ENCODE measurements around the gene MTLN.
"Not testable (repeated sequence)": the region's sequence is repeated elsewhere in the genome, so short reads cannot be mapped to it uniquely, and the experiment has no call there.

MTLN gene
- total RNA-seq, result 3.1 to 10.3 (median 6.2) reads per million in 4 experiments

GRCh38 chr2:110211938-110212858 lies at the start of gene MTLN:
TSS of gene MTLN (minus strand) at chr2:110212547. CDS start at chr2:110212525, 22 bp downstream.
- peak; percentile 46 for DNase-seq

GRCh38 chr2:110261910-110262309 lies 49.6 kb upstream of the MTLN start:
- DNase-seq, result not testable (repeated sequence)

DNA sequence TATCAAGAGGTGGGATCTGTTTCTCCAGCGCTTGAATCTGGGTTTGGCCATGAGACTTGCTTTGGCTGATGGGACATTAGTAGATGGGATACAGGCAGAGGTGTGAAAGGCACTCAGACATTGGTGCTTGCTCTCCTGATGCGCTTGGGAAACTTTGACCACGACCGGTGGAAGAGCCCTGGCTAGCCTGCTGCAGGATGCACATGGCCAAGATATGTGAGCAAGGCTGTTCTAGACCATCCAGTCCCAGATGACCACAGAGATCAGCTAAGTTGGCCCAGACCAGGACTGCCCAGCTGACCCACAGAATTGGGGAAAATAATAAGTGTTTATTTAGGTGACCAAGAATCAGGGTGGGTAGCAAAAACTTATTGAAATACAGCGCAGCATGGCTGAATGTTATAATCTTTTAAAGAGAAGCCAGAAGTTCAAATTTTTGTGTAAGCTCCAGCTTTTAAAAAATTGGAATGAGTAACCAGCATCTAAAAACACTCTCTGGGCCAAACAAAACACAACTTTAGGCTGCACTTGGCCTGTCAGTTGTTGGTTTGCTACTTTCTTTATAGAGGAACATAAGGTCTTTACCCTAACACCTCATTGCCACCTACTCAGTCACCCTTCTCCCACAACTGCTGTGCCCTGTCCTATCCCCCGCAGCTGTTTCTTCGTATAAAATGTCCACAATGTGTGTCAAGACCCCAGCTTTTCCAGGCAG lies 35.9 kb upstream of the MTLN start:
- DNase-seq, result not testable (repeated sequence)

DNA sequence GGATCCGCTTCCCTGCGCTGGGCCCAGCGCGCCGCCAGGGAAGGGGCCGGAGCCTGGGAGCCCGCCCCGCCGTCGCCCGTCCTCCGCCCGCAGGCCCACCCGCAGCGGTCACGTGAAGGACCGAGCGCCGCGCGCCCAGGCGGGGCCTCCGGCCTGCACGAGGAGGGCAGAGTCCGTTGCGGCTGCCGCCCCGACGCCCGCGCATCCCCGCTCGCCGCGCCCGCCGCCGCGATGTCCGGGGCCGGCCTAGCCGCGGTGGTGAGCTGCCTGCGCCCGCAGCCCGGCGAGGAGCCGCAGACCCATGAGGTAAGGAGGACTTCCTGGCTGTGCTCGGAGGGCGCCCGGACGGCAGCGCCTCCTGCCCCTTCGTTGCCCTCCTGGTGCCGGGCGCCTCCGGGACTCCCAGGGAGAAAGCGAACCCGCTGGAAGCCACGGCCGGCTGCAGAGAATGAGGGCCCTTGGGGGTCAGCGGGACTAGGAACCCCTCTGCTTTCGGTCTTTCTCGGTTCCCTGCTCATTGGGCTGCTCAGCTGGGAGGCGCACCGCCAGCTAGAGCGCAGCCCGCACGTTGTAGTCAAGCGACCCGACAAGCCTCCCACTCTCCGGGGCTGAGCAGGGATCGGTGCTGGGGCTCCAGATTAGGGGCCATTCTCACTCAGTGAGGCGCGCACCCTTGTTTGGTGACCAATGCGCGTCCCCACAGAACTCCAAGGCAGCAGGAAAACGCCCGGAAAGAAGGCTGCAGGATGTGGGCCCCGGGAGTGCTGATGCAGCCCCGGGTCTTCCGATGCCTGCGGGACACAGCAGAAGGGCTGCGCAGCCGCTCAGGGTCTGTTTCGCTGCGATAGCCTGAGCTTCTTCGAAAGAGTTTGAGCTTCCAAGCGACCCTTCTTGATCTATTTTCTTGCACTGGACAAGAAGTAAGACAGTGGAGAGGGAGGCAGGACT lies 33.4 kb upstream of the MTLN start:
- DNase-seq, result not testable (repeated sequence)

GRCh38 chr2:110243283-110243682 lies 30.9 kb upstream of the MTLN start:
- not testable (repeated sequence) for DNase-seq

- not testable (repeated sequence) for DNase-seq
Measured at GRCh38 chr2:110234514-110234913, 22.2 kb upstream of the MTLN start.

DNA sequence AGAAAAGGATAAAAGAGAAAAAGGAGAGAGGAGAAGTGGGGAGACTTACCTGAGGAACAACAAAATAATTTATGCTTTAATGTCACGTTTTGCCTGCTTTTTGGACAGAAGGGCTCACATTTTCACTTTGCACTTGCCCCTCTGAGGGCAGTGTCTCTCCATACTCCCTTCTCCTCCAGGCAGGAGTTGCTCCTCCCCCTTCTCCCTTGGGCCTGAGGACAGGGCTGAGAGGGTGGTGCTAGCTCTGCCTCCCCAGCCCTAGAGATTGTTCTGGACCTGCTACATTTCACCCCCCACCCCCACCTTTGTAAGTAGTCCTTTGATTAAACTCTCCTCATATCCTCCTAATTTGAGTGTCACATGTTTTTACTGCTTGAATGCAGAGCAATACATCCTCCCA lies 17.5 kb upstream of the MTLN start:
- DNase-seq, result not testable (repeated sequence)

DNA sequence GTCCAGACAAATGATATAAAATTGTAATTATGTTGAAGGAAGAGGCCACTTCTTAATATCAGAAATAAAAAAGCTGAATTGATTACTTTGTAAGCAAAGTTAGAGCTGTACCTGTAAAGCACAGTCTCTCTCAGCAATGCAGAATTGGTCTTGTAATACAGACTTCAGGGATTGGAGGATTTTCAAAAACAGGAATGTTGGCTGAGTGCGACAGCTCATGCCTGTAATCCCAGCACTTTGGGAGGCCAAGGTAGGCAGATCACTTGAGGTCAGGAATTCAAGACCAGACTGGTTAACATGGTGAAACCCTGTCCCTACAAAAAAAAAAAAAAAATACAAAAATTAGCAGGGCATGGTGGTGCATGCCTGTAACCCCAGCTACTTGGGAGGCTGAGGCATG lies 10.3 kb upstream of the MTLN start:
- not testable (repeated sequence) for DNase-seq

GRCh38 chr2:110221938-110222337 lies 9.6 kb upstream of the MTLN start:
- no peak for DNase-seq

DNA sequence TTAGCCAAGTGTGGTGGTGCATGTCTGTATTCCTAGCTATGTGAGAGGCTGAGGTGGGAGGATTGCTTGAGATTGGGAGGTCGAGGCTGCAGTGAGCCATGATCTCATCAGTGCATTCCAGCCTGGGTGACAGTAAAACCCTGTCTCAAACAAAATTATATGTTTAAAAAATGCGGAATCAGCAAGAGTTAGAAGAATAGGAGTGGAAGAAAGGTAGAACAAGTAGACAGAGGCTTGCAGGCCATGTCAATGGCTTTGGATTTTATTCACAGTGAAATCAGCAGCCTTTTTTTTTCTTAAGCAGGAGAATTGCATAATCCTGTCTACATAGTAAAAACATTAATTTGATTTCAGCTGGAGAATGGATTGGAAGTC lies 7.8 kb upstream of the MTLN start:
- no peak for DNase-seq

- no peak for DNase-seq
Measured at GRCh38 chr2:110219496-110220189, 7.3 kb upstream of the MTLN start.

DNA sequence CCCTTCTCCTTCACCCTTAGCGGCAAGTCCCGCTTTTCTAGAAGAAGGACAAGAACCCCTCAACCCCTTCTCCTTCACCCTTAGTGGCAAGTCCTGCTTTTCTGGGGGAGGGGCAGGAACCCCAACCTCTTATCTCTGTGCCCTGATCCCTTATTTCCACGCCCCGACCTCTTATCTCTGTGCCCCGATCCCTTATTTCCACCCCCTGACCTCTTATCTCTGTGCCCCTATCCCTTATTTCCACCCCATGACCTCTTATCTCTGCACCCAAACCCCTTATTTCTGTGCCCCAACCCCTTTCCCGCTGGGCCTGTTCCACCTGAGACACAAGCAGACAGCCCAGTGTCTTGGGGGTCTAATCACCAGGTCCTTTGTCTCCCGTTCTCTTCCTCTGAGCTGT lies 6.5 kb upstream of the MTLN start:
- DNase-seq, result not testable (repeated sequence)

GRCh38 chr2:110216803-110217202 lies 4.5 kb upstream of the MTLN start:
- no peak for DNase-seq

- no peak for DNase-seq
Measured at GRCh38 chr2:110216199-110216598, 3.9 kb upstream of the MTLN start.

GRCh38 chr2:110215566-110216158 lies 3.3 kb upstream of the MTLN start:
- no peak for DNase-seq

DNA sequence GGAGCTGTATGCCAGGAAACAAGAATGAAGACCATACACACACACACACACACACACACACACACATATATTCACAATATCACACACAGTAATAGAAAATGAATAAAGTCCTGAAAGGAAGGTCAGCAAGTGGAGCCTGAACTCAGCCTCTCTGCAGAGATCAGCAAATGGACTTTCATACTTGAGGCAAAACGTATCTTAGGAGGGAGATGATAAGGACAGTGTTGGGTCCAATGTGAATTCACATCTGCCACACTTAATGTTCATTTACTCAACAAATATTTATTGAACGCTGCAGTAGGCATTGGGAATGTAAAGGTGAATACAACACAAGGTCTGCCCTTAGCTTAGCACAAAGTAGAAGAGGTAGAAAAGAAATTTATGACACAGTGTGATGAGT lies 2.7 kb upstream of the MTLN start:
- no peak for DNase-seq

DNA sequence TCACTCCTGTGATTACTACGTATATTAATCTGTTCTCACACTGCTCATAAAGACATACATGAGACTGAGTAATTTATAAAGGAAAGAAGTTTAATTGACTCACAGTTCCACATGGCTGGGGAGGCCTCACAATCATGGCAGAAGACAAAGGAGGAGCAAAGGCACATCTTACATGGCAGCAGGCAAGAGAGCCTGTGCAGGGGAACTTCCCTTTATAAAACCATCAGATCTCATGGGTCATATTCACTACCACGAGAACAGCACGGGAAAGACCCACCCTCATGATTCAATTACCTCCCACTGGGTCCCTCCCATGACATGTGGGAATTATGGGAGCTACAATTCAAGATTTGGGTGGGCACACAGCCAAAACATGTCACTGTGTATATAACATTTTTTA lies 1.2 kb upstream of the MTLN start:
- DNase-seq, result not testable (repeated sequence)

- no peak for DNase-seq
Measured at GRCh38 chr2:110205660-110206455, 6.5 kb downstream of the MTLN start.

- peak; percentile 66 for DNase-seq
Measured at GRCh38 chr2:110204408-110205385, 7.7 kb downstream of the MTLN start, which contains the start of gene NPHP1. TSS of gene NPHP1 (minus strand) at chr2:110205013. CDS start at chr2:110204968, 45 bp downstream.
